K562 (cell line): ENCODE measurements around the gene PELI2. TPM values are rescaled to one million over a fixed set of nuclear protein-coding genes. Genes with fewer than 3 reads are reported as not detected.

Experiments used
- ATAC-seq: fragments of 200-7000 bp; cut with Tn5 transposase; 3 replicates; pipeline ENCODE4 v1.9.1; 2020; ENCODE audit warnings: moderate library complexity
- BruUV-seq: library from RNA; stranded (reverse); fragments of 400-500 nt; replicated peaks from 2 replicates; lab custom pipeline; 2021; lab: Mats Ljungman, UMichigan
- CTCF ChIA-PET: fragments of 300-600 bp; formaldehyde crosslinking; extraction: SDS; loops from one replicate; lab custom pipeline; 2021; ENCODE audit warnings: low intra/inter-chr PET ratio; lab: Yijun Ruan, JAX
- POLR2A ChIA-PET: fragments of 300-600, 350-650 bp; sonication (Branson Sonifier 250); formaldehyde crosslinking; extraction: SDS; loops from one replicate; lab custom pipeline; 2021; ENCODE audit warnings: antibody characterized with exemption, inconsistent platforms; lab: Yijun Ruan, JAX
- DNase-seq, 4 experiments: peaks; one replicate each; pipeline versions ENCODE4 v3.0.0 to v3.0.0-alpha.2; 2011 to 2018; ENCODE audit warnings: low spot score in 3 of 4, mixed read lengths in 3 of 4; ENCODE audit errors: extremely low read depth in 1 of 4
- FAIRE-seq: peaks from 2 replicates; lab custom pipeline; 2011; peaks lifted over from hg19 to GRCh38; lab: Jason Lieb, UNC
- H2AFZ ChIP-seq: 2 replicates; pipeline ENCODE4 v1.6.0; 2011; ENCODE audit warnings: low read depth, low read length, control low read depth, inconsistent platforms
- H3K27ac ChIP-seq: fragments of 200-600 bp; 3 replicates; pipeline ENCODE4 v1.8.0; 2011; ENCODE audit warnings: low read depth, mild to moderate bottlenecking, control low read depth, inconsistent platforms, low read length, moderate library complexity, mixed read lengths; ENCODE audit errors: extremely low read depth
- H3K27me3 ChIP-seq, 2 experiments: fragments of 300-600 bp in 1 of 2; 2 replicates in 1 of 2; 3 replicates in 1 of 2; pipeline versions ENCODE4 v1.6.0 to v1.8.0; 2011; ENCODE audit warnings: inconsistent platforms in 2 of 2, low read length in 2 of 2, mild to moderate bottlenecking in 1 of 2, mixed read lengths in 1 of 2, moderate library complexity in 1 of 2; ENCODE audit not compliant: control insufficient read depth in 2 of 2, insufficient read depth in 2 of 2
- H3K36me3 ChIP-seq: fragments of 300-600 bp; 3 replicates; pipeline ENCODE4 v1.8.0; 2011; ENCODE audit warnings: mild to moderate bottlenecking, low read length, inconsistent platforms; ENCODE audit not compliant: control insufficient read depth, insufficient read depth
- H3K4me1 ChIP-seq, 2 experiments: fragments of 200-600 bp in 1 of 2; replicated peaks in 1 of 2; 2 replicates in 1 of 2; 3 replicates in 1 of 2; pipeline versions ENCODE4 v1.5.1 to v1.8.0; 2011; ENCODE audit warnings: inconsistent platforms in 2 of 2, low read length in 2 of 2, mild to moderate bottlenecking in 1 of 2, mixed read lengths in 1 of 2, moderate library complexity in 1 of 2; ENCODE audit not compliant: control insufficient read depth in 2 of 2, insufficient read depth in 2 of 2
- H3K4me2 ChIP-seq: 2 replicates; pipeline ENCODE4 v1.6.1; 2011; ENCODE audit warnings: low read length, control low read depth, inconsistent platforms, mixed read lengths; ENCODE audit not compliant: insufficient read depth
- H3K4me3 ChIP-seq: fragments of 200-600 bp; sonication (generic), shearing (Covaris generic); 2 replicates; pipeline ENCODE4 v1.5.1; 2016; ENCODE audit warnings: control low read depth, inconsistent platforms
- H3K79me2 ChIP-seq: fragments of 200-600 bp; 3 replicates; pipeline ENCODE4 v1.8.0; 2011; ENCODE audit warnings: low read length, inconsistent platforms; ENCODE audit not compliant: control insufficient read depth, insufficient read depth
- H3K9ac ChIP-seq, 2 experiments: 2 replicates each; pipeline versions ENCODE4 v1.6.0 to v1.6.1; 2011; ENCODE audit warnings: low read depth in 2 of 2, low read length in 2 of 2, control low read depth in 1 of 2, inconsistent platforms in 1 of 2, mild to moderate bottlenecking in 1 of 2, mixed read lengths in 1 of 2; ENCODE audit not compliant: insufficient read depth in 1 of 2
- H3K9me1 ChIP-seq: one replicate; pipeline ENCODE4 v1.6.0; 2011; ENCODE audit warnings: inconsistent platforms, mild to moderate bottlenecking, low read length, moderate library complexity; ENCODE audit not compliant: control insufficient read depth, insufficient read depth
- H3K9me3 ChIP-seq: replicated peaks from 2 replicates; pipeline ENCODE4 v1.5.1; 2011; ENCODE audit warnings: low read depth, low read length, inconsistent platforms; ENCODE audit not compliant: control insufficient read depth, insufficient read depth
- H4K20me1 ChIP-seq: replicated peaks from 2 replicates; pipeline ENCODE4 v1.6.1; 2011; ENCODE audit warnings: low read length, inconsistent platforms, mixed read lengths; ENCODE audit not compliant: control insufficient read depth, insufficient read depth
- HNRNPH1 ChIP-seq: fragments of 200-400 bp; formaldehyde crosslinking; optimal IDR thresholded peaks from 2 replicates; pipeline ENCODE3; 2017; ENCODE audit warnings: low read depth, mild to moderate bottlenecking, low read length, moderate library complexity
- MCM2 ChIP-seq: fragments of 450-650 bp; IDR thresholded peaks from 2 replicates; pipeline ENCODE4 v1.6.1; 2017; ENCODE audit warnings: low read depth, mild to moderate bottlenecking
- POLR3G ChIP-seq: IDR thresholded peaks from 2 replicates; pipeline ENCODE4 v1.6.1; 2011; ENCODE audit not compliant: insufficient read length, insufficient replicate concordance; ENCODE audit errors: extremely low read depth
- WGBS: fragments of 100-300 bp; shearing (Covaris generic); methylation state at CpG from one replicate; pipeline ENCODE4 v1.1.6; 2016; ENCODE audit warnings: low coverage, mixed read lengths; ENCODE audit not compliant: insufficient coverage; ENCODE audit errors: missing lambda C conversion rate; 5-methylcytosine and 5-hydroxymethylcytosine counted together
- in situ Hi-C: fragments of 300-500 bp; cut with MboI; formaldehyde crosslinking; loops from 4 replicates; pipeline ENCODE4 v1.15.0; 2018; ENCODE audit warnings: inconsistent platforms, mixed read lengths
- intact Hi-C: fragments of 100-400 bp; cut with micrococcal nuclease; formaldehyde crosslinking; loops from 2 replicates; pipeline ENCODE4 v1.14.2; 2022
- polyA plus RNA-seq, 8 experiments: library from polyadenylated mRNA; depleted of rRNA in 4 of 8; stranded (reverse) in 5 of 8; unstranded in 3 of 8; fragments of >200 nt; fragmentation: Nextera tagmentation in 2 of 8; fragmentation: Illumina TruSeq in 1 of 8; extraction: Ambion mirVana in 2 of 8; extraction: Trizol in 1 of 8; gene quantifications; 2 replicates each; pipeline versions ENCODE4 v1.2.1 to v1.2.3, GENCODE V29; 2011 to 2014; ENCODE audit warnings: inconsistent platforms in 1 of 8, missing spikeins in 1 of 8
- total RNA-seq, 7 experiments: library from RNA; depleted of rRNA in 6 of 7; stranded (reverse); fragments of >200 nt in 6 of 7; fragmentation: Illumina TruSeq in 2 of 7; extraction: Trizol in 2 of 7; gene quantifications; 2 replicates each; pipeline versions ENCODE4 v1.2.1 to v1.2.3, GENCODE V29; 2011 to 2021; ENCODE audit warnings: low replicate concordance in 1 of 7
- TF ChIP-seq, protein P1 (sequence below): fragments of 450-650 bp; IDR thresholded peaks from 2 replicates; pipeline ENCODE4 v1.6.1; 2016; ENCODE audit warnings: missing biosample characterization, missing genetic modification characterization
- TF ChIP-seq, protein P2 (sequence below): sonication (generic); formaldehyde crosslinking; IDR thresholded peaks from 2 replicates; pipeline ENCODE4 v1.5.0; 2020; ENCODE audit warnings: missing genetic modification reagents
- TF ChIP-seq, protein P3 (sequence below): fragments of 450-650 bp; formaldehyde crosslinking; IDR thresholded peaks from 2 replicates; pipeline ENCODE4 v1.4.0; 2022; ENCODE audit warnings: mild to moderate bottlenecking, moderate library complexity
- TF ChIP-seq, protein P4 (sequence below): IDR thresholded peaks from 3 replicates; pipeline ENCODE4 v1.6.1; 2011; ENCODE audit warnings: borderline replicate concordance, mild to moderate bottlenecking; ENCODE audit not compliant: insufficient read length, insufficient read depth

Gene PELI2
- total and polyA plus RNA-seq, 9 of the 15 experiments (the other 6 are each of a cell fraction or from before 2014, with no cell fraction given), result 0.20 to 1.5 (median 0.44) TPM

DNA sequence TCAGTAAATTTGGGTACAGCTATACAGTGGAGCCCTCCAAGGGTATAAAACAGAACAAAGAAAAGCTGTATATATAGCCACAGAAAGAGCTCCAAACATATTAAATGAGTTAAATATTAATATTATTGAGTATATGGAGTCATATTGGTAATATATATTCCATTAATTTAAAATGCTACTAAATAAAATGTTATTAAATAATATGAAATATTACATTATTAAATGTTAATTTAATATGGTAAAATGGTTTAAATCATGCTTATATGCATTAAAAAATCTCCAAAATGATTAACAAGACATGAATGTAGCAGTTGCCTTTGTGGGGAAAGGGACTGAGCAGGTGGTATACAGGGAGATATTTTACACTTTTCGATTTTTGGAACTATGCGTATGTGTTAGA is 164.0 kb downstream of the PELI2 start:
- no peaks in the 10 kb centered on the region; a peak in 1 of 5 replicates for H3K4me1 ChIP-seq
- H2AFZ ChIP-seq, result no peak overlapping the region
- H3K4me2 ChIP-seq, result no peak overlapping the region
- TF ChIP-seq POLR3G (no peak), MCM2 (no peak), HNRNPH1 (no peak)
- TF ChIP-seq, protein P1, sequence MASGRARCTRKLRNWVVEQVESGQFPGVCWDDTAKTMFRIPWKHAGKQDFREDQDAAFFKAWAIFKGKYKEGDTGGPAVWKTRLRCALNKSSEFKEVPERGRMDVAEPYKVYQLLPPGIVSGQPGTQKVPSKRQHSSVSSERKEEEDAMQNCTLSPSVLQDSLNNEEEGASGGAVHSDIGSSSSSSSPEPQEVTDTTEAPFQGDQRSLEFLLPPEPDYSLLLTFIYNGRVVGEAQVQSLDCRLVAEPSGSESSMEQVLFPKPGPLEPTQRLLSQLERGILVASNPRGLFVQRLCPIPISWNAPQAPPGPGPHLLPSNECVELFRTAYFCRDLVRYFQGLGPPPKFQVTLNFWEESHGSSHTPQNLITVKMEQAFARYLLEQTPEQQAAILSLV, result no peak
- TF ChIP-seq, protein P2, sequence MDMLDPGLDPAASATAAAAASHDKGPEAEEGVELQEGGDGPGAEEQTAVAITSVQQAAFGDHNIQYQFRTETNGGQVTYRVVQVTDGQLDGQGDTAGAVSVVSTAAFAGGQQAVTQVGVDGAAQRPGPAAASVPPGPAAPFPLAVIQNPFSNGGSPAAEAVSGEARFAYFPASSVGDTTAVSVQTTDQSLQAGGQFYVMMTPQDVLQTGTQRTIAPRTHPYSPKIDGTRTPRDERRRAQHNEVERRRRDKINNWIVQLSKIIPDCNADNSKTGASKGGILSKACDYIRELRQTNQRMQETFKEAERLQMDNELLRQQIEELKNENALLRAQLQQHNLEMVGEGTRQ (CRISPR knock-in tag), result no peak
- TF ChIP-seq, protein P3, sequence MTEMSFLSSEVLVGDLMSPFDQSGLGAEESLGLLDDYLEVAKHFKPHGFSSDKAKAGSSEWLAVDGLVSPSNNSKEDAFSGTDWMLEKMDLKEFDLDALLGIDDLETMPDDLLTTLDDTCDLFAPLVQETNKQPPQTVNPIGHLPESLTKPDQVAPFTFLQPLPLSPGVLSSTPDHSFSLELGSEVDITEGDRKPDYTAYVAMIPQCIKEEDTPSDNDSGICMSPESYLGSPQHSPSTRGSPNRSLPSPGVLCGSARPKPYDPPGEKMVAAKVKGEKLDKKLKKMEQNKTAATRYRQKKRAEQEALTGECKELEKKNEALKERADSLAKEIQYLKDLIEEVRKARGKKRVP (CRISPR knock-in tag), result no peak
- TF ChIP-seq, protein P4, sequence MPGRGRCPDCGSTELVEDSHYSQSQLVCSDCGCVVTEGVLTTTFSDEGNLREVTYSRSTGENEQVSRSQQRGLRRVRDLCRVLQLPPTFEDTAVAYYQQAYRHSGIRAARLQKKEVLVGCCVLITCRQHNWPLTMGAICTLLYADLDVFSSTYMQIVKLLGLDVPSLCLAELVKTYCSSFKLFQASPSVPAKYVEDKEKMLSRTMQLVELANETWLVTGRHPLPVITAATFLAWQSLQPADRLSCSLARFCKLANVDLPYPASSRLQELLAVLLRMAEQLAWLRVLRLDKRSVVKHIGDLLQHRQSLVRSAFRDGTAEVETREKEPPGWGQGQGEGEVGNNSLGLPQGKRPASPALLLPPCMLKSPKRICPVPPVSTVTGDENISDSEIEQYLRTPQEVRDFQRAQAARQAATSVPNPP, result no peak
- TF ChIP-seq, all 486 proteins: peak for 0
- Histone ChIP-seq H3K79me2 (no peaks in the 10 kb centered on the region), H3K9me3 (no peaks in the 10 kb centered on the region), H3K9ac (no peak overlapping the region), H3K4me3 (no peak overlapping the region), H3K27ac (no peak overlapping the region), H3K9me1 (no peaks in the 10 kb centered on the region), H4K20me1 (no peaks in the 10 kb centered on the region), H3K27me3 (no peaks in the 10 kb centered on the region), H3K36me3 (no peaks in the 10 kb centered on the region)
- no peak for ATAC-seq
- ChIA-PET CTCF (no interaction called here), POLR2A (no interaction called here)
- WGBS, result 35% methylated on average over 2 of the region's 2 CpGs
- intact Hi-C loops (no loop called here), in situ Hi-C loops (no loop called here)
- no TSS peak for BruUV-seq
- FAIRE-seq, result no peak
- DNase-seq, result no peak
